Fibroblast of the aortic adventitia (primary cell): ENCODE data around the gene GLRA3. TPM values are rescaled to one million over a fixed set of nuclear protein-coding genes. Genes with fewer than 3 reads are reported as not detected.

Experiments
- DNase-seq: peaks from one replicate; pipeline ENCODE4 v3.0.0-alpha.2; 2010; ENCODE audit warnings: low read depth
- H3K4me3 ChIP-seq: 2 replicates; pipeline ENCODE4 v1.5.1; 2011; ENCODE audit warnings: low read depth, mild to moderate bottlenecking, control low read depth, low read length, moderate library complexity
- CTCF ChIP-seq: IDR thresholded peaks from 2 replicates; pipeline ENCODE4 v1.5.1; 2011; ENCODE audit warnings: mild to moderate bottlenecking, low read length, control low read depth, inconsistent platforms; ENCODE audit not compliant: insufficient read depth
- total RNA-seq: library from RNA; depleted of rRNA; stranded (reverse); fragments of >200 nt; gene quantifications from 2 replicates; pipeline ENCODE4 v1.2.3, GENCODE V29; 2012; ENCODE audit warnings: low replicate concordance

The GLRA3 gene
- total RNA-seq, 1 donor = not detected

GRCh38 chr4:174753021-174753420, 76.0 kb downstream of the GLRA3 start:
- H3K4me3 ChIP-seq = no peak overlapping the region
- DNase-seq = no peak
- TF ChIP-seq CTCF = no peak

- no peak overlapping the region for H3K4me3 ChIP-seq
- DNase-seq = no peak
- no peak for TF ChIP-seq CTCF
Observed at GRCh38 chr4:174752026-174752425, 77.0 kb downstream of the GLRA3 start.

GRCh38 chr4:174749091-174749490, 80.0 kb downstream of the GLRA3 start:
- peak; percentile 6 for DNase-seq
- no peak overlapping the region for H3K4me3 ChIP-seq
- TF ChIP-seq CTCF = no peak

GRCh38 chr4:174746710-174747109, 82.3 kb downstream of the GLRA3 start:
- TF ChIP-seq CTCF = no peak
- no peak for DNase-seq
- no peak overlapping the region for H3K4me3 ChIP-seq

GRCh38 chr4:174742561-174742960, 86.5 kb downstream of the GLRA3 start:
- no peak for TF ChIP-seq CTCF
- no peak for DNase-seq
- H3K4me3 ChIP-seq = no peak overlapping the region

- no peak overlapping the region for H3K4me3 ChIP-seq
- TF ChIP-seq CTCF = no peak
Observed at GRCh38 chr4:174739576-174739975, 89.5 kb downstream of the GLRA3 start.

GRCh38 chr4:174734181-174734580, 94.9 kb downstream of the GLRA3 start:
- no peak for TF ChIP-seq CTCF
- DNase-seq = no peak
- H3K4me3 ChIP-seq = no peak overlapping the region

More at GRCh38 chr4:174739576-174739975, 89.5 kb downstream of the GLRA3 start:
- DNase-seq = no peak
